HepG2 (cell line): ENCODE data around the gene MLX. TPM values are rescaled to one million over a fixed set of nuclear protein-coding genes. Genes with fewer than 3 reads are reported as not detected.

ENCODE experiments used
- AKAP8 ChIP-seq: sonication (generic); formaldehyde crosslinking; IDR thresholded peaks from 2 replicates; pipeline ENCODE4 v1.5.1; 2020; ENCODE audit warnings: mild to moderate bottlenecking, missing genetic modification reagents
- ATRX ChIP-seq: sonication (generic); formaldehyde crosslinking; IDR thresholded peaks from 2 replicates; pipeline ENCODE4 v1.4.0; 2020; ENCODE audit warnings: missing genetic modification reagents, borderline replicate concordance
- BRCA1 ChIP-seq: sonication (generic); formaldehyde crosslinking; IDR thresholded peaks from 2 replicates; pipeline ENCODE4 v1.4.0; 2020; ENCODE audit warnings: missing genetic modification reagents
- CBX2 ChIP-seq, 2 experiments: fragments of 200-600 bp in 1 of 2; sonication (generic); formaldehyde crosslinking in 1 of 2; IDR thresholded peaks; 2 replicates each; pipeline versions ENCODE4 v1.7.0 to v1.8.1; 2018 to 2022; ENCODE audit warnings: low read depth in 2 of 2, low read length in 1 of 2, mild to moderate bottlenecking in 1 of 2, missing genetic modification reagents in 1 of 2
- HES4 ChIP-seq: sonication (generic); formaldehyde crosslinking; IDR thresholded peaks from 2 replicates; pipeline ENCODE4 v1.9.0; 2021; ENCODE audit warnings: mild to moderate bottlenecking, missing genetic modification reagents, borderline replicate concordance
- HMGA1 ChIP-seq: sonication (generic); formaldehyde crosslinking; conservative IDR thresholded peaks from 2 replicates; pipeline ENCODE4 v1.4.0; 2020; ENCODE audit warnings: missing genetic modification reagents
- MBD4 ChIP-seq: IDR thresholded peaks from 2 replicates; pipeline ENCODE4 v1.6.1; 2012; ENCODE audit warnings: low read length, inconsistent platforms, borderline replicate concordance
- POLR2AphosphoS5 ChIP-seq: IDR thresholded peaks from 2 replicates; pipeline ENCODE4 v1.6.1; 2012; ENCODE audit warnings: low read depth, low read length
- SAP130 ChIP-seq: IDR thresholded peaks from 2 replicates; pipeline ENCODE4 v1.6.1; 2016; ENCODE audit warnings: low read depth
- SCMH1 ChIP-seq: sonication (generic); formaldehyde crosslinking; IDR thresholded peaks from 2 replicates; pipeline ENCODE4 v1.9.0; 2021; ENCODE audit warnings: missing genetic modification reagents, mild to moderate bottlenecking, borderline replicate concordance
- ZBED4 ChIP-seq: sonication (generic); formaldehyde crosslinking; IDR thresholded peaks from 2 replicates; pipeline ENCODE4 v1.4.0; 2020; ENCODE audit warnings: missing genetic modification reagents, borderline replicate concordance
- ZFP36L2 ChIP-seq: sonication (generic); formaldehyde crosslinking; IDR thresholded peaks from 2 replicates; pipeline ENCODE4 v1.4.0; 2020; ENCODE audit warnings: missing genetic modification reagents
- ZKSCAN5 ChIP-seq: sonication (generic); formaldehyde crosslinking; IDR thresholded peaks from 2 replicates; pipeline ENCODE4 v1.5.1; 2020; ENCODE audit warnings: mild to moderate bottlenecking, missing genetic modification reagents
- ZKSCAN8 ChIP-seq: IDR thresholded peaks from 2 replicates; pipeline ENCODE4 v1.6.1; 2016; ENCODE audit warnings: borderline replicate concordance, missing genetic modification reagents, missing compliant biosample characterization
- ZMYM2 ChIP-seq: sonication (generic); formaldehyde crosslinking; IDR thresholded peaks from 2 replicates; pipeline ENCODE4 v1.8.0; 2022; ENCODE audit warnings: mild to moderate bottlenecking, missing genetic modification reagents
- ZNF280B ChIP-seq: sonication (generic); formaldehyde crosslinking; IDR thresholded peaks from 2 replicates; pipeline ENCODE4 v1.5.0; 2020; ENCODE audit warnings: missing genetic modification reagents, mild to moderate bottlenecking, borderline replicate concordance
- ZNF33B ChIP-seq: sonication (generic); formaldehyde crosslinking; IDR thresholded peaks from 2 replicates; pipeline ENCODE4 v1.5.1; 2020; ENCODE audit warnings: mild to moderate bottlenecking, missing genetic modification reagents
- ZNF652 ChIP-seq: IDR thresholded peaks from 2 replicates; pipeline ENCODE4 v1.6.1; 2016; ENCODE audit warnings: low read depth, borderline replicate concordance
- ZNF672 ChIP-seq: sonication (generic); formaldehyde crosslinking; IDR thresholded peaks from 2 replicates; pipeline ENCODE4 v1.8.1; 2022; ENCODE audit warnings: missing genetic modification reagents
- ZNF782 ChIP-seq: sonication (generic); formaldehyde crosslinking; IDR thresholded peaks from 2 replicates; pipeline ENCODE4 v1.4.0; 2020; ENCODE audit warnings: missing genetic modification reagents, mild to moderate bottlenecking, borderline replicate concordance
- polyA plus RNA-seq, 8 experiments: library from polyadenylated mRNA; depleted of rRNA in 3 of 8; stranded (reverse) in 7 of 8; unstranded in 1 of 8; fragments of >200 nt; fragmentation: Illumina TruSeq in 4 of 8; extraction: Trizol in 4 of 8; gene quantifications; 2 replicates each; pipeline versions ENCODE4 v1.2.1 to v1.2.3, GENCODE V29; 2011 to 2016; ENCODE audit warnings: low read depth in 4 of 8, missing spikeins in 1 of 8, mixed read lengths in 1 of 8; ENCODE audit not compliant: insufficient read depth in 1 of 8
- total RNA-seq, 5 experiments: library from RNA; depleted of rRNA; stranded (reverse); fragments of >200 nt; fragmentation: Illumina TruSeq; extraction: Trizol; gene quantifications; 2 replicates each; pipeline ENCODE4 v1.2.3, GENCODE V29; 2016; ENCODE audit warnings: low read depth in 1 of 5
- TF ChIP-seq, protein P1 (sequence below): sonication (generic); formaldehyde crosslinking; IDR thresholded peaks from 2 replicates; pipeline ENCODE4 v1.5.1; 2020; ENCODE audit warnings: mild to moderate bottlenecking, missing genetic modification reagents, moderate library complexity

Gene MLX
- total and polyA plus RNA-seq, 2 of the 13 experiments (the other 11 are each of a cell fraction or from before 2014, with no cell fraction given) = 38.9 to 74.4 TPM

- TF ChIP-seq CBX2 (IDR thresholded peaks at IDR 0.05; ENCODE audit: low read depth, low read length) = no peak
- no peak for TF ChIP-seq CBX2 (CRISPR knock-in tag; IDR thresholded peaks at IDR 0.05; ENCODE audit: low read depth)
- TF ChIP-seq ZNF782 (CRISPR knock-in tag) = peak; percentile 73; the same call in 1 of the 2 replicates
- no peak for TF ChIP-seq ZNF672 (CRISPR knock-in tag)
- TF ChIP-seq ZNF652 (CRISPR knock-in tag) = no peak; the same call in 1 of the 2 replicates
- no peak for TF ChIP-seq HMGA1 (CRISPR knock-in tag)
- peak; percentile 95 for TF ChIP-seq SAP130 (CRISPR knock-in tag)
- TF ChIP-seq POLR2AphosphoS5 = peak; percentile 69
- TF ChIP-seq ZNF280B (CRISPR knock-in tag) = peak; percentile 31; the same call in 1 of the 2 replicates
- TF ChIP-seq ZBED4 (CRISPR knock-in tag) = peak; percentile 100
- TF ChIP-seq ZMYM2 (CRISPR knock-in tag) = peak; percentile 74; the same call in 1 of the 2 replicates
- TF ChIP-seq MBD4 = no peak
- TF ChIP-seq BRCA1 (CRISPR knock-in tag) = no peak
- TF ChIP-seq ZKSCAN5 = 0 out of 2 replicates have a peak, but pooled peaks have one; percentile 50
- peak; percentile 14; the same call in 1 of the 2 replicates for TF ChIP-seq ZKSCAN8
- TF ChIP-seq AKAP8 = peak; percentile 90
- TF ChIP-seq HES4 (CRISPR knock-in tag) = peak; percentile 45; the same call in 1 of the 2 replicates
- TF ChIP-seq ZFP36L2 (CRISPR knock-in tag) = peak; percentile 93; the same call in 1 of the 2 replicates
- TF ChIP-seq, protein P1, sequence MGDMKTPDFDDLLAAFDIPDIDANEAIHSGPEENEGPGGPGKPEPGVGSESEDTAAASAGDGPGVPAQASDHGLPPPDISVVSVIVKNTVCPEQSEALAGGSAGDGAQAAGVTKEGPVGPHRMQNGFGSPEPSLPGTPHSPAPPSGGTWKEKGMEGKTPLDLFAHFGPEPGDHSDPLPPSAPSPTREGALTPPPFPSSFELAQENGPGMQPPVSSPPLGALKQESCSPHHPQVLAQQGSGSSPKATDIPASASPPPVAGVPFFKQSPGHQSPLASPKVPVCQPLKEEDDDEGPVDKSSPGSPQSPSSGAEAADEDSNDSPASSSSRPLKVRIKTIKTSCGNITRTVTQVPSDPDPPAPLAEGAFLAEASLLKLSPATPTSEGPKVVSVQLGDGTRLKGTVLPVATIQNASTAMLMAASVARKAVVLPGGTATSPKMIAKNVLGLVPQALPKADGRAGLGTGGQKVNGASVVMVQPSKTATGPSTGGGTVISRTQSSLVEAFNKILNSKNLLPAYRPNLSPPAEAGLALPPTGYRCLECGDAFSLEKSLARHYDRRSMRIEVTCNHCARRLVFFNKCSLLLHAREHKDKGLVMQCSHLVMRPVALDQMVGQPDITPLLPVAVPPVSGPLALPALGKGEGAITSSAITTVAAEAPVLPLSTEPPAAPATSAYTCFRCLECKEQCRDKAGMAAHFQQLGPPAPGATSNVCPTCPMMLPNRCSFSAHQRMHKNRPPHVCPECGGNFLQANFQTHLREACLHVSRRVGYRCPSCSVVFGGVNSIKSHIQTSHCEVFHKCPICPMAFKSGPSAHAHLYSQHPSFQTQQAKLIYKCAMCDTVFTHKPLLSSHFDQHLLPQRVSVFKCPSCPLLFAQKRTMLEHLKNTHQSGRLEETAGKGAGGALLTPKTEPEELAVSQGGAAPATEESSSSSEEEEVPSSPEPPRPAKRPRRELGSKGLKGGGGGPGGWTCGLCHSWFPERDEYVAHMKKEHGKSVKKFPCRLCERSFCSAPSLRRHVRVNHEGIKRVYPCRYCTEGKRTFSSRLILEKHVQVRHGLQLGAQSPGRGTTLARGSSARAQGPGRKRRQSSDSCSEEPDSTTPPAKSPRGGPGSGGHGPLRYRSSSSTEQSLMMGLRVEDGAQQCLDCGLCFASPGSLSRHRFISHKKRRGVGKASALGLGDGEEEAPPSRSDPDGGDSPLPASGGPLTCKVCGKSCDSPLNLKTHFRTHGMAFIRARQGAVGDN (CRISPR knock-in tag) = peak; percentile 98
- TF ChIP-seq ZNF33B = no peak
- no peak for TF ChIP-seq SCMH1 (CRISPR knock-in tag)
- TF ChIP-seq ATRX = no peak
These were observed at the start of gene MLX (continued) for GRCh38 chr17:42566883-42567573.
